H1 (cell line): ENCODE measurements around the gene NPTN. TPM values are rescaled to one million over a fixed set of nuclear protein-coding genes. Genes with fewer than 3 reads are reported as not detected.
A peak's percentile ranks its signal among the peaks of the same experiment; 100 is the strongest.

Experiments used
- ASH2L ChIP-seq: fragments of 200-600, 300-600 bp; sonication (generic); IDR thresholded peaks from one replicate; pipeline ENCODE4 v1.7.1; 2017; ENCODE audit warnings: low read length
- EGR1 ChIP-seq: IDR thresholded peaks from 2 replicates; pipeline ENCODE4 v1.6.1; 2011; ENCODE audit warnings: low read depth, low read length, borderline replicate concordance
- GABPA ChIP-seq: IDR thresholded peaks from 2 replicates; pipeline ENCODE4 v1.6.1; 2011; ENCODE audit warnings: mild to moderate bottlenecking, low read length, moderate library complexity, borderline replicate concordance; ENCODE audit not compliant: insufficient read depth
- RBBP5 ChIP-seq: IDR thresholded peaks from 2 replicates; pipeline ENCODE4 v1.7.1; 2012; ENCODE audit warnings: low read depth, mild to moderate bottlenecking, inconsistent platforms, low read length, moderate library complexity, borderline replicate concordance
- RFX5 ChIP-seq: IDR thresholded peaks from 2 replicates; pipeline ENCODE4 v1.6.1; 2011; ENCODE audit warnings: low read depth, low read length, improper control_type of control experiment, borderline replicate concordance
- SP1 ChIP-seq: IDR thresholded peaks from 2 replicates; pipeline ENCODE4 v1.6.1; 2011; ENCODE audit warnings: low read depth, low read length
- polyA plus RNA-seq, 7 experiments: library from polyadenylated mRNA; depleted of rRNA in 3 of 7; stranded (reverse) in 5 of 7; unstranded in 2 of 7; fragments of >200 nt in 5 of 7; fragments of 200-250 nt in 2 of 7; gene quantifications; 1 replicate in 5 of 7; 2 replicates in 1 of 7; 4 replicates in 1 of 7; pipeline versions ENCODE4 v1.2.1 to v1.2.3, GENCODE V29; 2011 to 2013; ENCODE audit warnings: missing spikeins in 2 of 7, mixed read lengths in 2 of 7
- total RNA-seq: library from RNA; stranded (reverse); fragmentation: NEBNext Ultra II Directional; extraction: Animal tissue kit (Norgen Biotek cat#: 25700); gene quantifications from 2 replicates; pipeline ENCODE4 v1.2.1, GENCODE V29; 2021
- TF ChIP-seq, protein P1 (sequence below): fragments of 300-600 bp; sonication (generic); IDR thresholded peaks from 2 replicates; pipeline ENCODE4 v1.7.1; 2012; ENCODE audit warnings: low read length, moderate library complexity, mild to moderate bottlenecking, inconsistent platforms; ENCODE audit not compliant: insufficient replicate concordance
- TF ChIP-seq, protein P2 (sequence below): IDR thresholded peaks from 2 replicates; pipeline ENCODE4 v1.6.1; 2012; ENCODE audit warnings: inconsistent platforms

NPTN gene
- total and polyA plus RNA-seq, 2 of the 8 experiments (the other 6 are each of a cell fraction or from before 2014, with no cell fraction given) = 67.0 to 113 TPM

DNA sequence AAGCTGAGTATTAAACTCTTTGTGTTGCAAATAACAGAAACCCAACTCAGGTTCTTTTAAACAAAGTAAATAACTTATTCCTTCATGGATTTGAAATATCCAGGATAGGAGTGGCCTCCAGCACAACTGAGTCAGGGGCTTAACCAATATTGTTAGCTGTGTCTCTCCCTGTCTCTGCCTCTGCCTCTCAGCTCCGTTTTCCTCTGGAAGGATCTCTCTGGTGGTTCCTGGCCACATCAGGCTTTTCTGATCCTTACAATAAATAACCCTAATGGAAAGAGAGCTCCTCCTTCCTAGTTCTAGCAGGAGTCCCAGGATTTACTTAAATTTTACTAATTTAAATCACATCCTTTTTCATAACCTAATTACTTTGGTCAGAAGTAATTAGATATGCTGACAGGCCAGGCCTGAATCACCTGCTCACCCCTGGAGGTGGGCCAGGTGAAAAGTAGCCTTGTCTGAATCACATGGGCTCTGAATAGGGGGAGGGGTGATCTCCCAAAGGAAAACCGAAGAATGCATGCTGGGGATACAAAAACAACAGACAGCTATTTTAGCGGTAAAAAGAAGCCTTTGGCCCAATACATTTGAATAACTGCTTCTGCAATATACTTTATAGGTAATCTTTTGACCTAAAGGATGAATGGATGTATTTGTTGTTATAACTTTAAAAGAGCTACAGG lies 114.9 kb downstream of the NPTN start (continued):
- TF ChIP-seq, protein P1, sequence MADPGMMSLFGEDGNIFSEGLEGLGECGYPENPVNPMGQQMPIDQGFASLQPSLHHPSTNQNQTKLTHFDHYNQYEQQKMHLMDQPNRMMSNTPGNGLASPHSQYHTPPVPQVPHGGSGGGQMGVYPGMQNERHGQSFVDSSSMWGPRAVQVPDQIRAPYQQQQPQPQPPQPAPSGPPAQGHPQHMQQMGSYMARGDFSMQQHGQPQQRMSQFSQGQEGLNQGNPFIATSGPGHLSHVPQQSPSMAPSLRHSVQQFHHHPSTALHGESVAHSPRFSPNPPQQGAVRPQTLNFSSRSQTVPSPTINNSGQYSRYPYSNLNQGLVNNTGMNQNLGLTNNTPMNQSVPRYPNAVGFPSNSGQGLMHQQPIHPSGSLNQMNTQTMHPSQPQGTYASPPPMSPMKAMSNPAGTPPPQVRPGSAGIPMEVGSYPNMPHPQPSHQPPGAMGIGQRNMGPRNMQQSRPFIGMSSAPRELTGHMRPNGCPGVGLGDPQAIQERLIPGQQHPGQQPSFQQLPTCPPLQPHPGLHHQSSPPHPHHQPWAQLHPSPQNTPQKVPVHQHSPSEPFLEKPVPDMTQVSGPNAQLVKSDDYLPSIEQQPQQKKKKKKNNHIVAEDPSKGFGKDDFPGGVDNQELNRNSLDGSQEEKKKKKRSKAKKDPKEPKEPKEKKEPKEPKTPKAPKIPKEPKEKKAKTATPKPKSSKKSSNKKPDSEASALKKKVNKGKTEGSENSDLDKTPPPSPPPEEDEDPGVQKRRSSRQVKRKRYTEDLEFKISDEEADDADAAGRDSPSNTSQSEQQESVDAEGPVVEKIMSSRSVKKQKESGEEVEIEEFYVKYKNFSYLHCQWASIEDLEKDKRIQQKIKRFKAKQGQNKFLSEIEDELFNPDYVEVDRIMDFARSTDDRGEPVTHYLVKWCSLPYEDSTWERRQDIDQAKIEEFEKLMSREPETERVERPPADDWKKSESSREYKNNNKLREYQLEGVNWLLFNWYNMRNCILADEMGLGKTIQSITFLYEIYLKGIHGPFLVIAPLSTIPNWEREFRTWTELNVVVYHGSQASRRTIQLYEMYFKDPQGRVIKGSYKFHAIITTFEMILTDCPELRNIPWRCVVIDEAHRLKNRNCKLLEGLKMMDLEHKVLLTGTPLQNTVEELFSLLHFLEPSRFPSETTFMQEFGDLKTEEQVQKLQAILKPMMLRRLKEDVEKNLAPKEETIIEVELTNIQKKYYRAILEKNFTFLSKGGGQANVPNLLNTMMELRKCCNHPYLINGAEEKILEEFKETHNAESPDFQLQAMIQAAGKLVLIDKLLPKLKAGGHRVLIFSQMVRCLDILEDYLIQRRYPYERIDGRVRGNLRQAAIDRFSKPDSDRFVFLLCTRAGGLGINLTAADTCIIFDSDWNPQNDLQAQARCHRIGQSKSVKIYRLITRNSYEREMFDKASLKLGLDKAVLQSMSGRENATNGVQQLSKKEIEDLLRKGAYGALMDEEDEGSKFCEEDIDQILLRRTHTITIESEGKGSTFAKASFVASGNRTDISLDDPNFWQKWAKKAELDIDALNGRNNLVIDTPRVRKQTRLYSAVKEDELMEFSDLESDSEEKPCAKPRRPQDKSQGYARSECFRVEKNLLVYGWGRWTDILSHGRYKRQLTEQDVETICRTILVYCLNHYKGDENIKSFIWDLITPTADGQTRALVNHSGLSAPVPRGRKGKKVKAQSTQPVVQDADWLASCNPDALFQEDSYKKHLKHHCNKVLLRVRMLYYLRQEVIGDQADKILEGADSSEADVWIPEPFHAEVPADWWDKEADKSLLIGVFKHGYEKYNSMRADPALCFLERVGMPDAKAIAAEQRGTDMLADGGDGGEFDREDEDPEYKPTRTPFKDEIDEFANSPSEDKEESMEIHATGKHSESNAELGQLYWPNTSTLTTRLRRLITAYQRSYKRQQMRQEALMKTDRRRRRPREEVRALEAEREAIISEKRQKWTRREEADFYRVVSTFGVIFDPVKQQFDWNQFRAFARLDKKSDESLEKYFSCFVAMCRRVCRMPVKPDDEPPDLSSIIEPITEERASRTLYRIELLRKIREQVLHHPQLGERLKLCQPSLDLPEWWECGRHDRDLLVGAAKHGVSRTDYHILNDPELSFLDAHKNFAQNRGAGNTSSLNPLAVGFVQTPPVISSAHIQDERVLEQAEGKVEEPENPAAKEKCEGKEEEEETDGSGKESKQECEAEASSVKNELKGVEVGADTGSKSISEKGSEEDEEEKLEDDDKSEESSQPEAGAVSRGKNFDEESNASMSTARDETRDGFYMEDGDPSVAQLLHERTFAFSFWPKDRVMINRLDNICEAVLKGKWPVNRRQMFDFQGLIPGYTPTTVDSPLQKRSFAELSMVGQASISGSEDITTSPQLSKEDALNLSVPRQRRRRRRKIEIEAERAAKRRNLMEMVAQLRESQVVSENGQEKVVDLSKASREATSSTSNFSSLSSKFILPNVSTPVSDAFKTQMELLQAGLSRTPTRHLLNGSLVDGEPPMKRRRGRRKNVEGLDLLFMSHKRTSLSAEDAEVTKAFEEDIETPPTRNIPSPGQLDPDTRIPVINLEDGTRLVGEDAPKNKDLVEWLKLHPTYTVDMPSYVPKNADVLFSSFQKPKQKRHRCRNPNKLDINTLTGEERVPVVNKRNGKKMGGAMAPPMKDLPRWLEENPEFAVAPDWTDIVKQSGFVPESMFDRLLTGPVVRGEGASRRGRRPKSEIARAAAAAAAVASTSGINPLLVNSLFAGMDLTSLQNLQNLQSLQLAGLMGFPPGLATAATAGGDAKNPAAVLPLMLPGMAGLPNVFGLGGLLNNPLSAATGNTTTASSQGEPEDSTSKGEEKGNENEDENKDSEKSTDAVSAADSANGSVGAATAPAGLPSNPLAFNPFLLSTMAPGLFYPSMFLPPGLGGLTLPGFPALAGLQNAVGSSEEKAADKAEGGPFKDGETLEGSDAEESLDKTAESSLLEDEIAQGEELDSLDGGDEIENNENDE = peak; percentile 13
- TF ChIP-seq SP1 (peak; percentile 66; the same call in 1 of the 2 replicates), RBBP5 (0 out of 2 replicates have a peak, but pooled peaks have one; percentile 42), ASH2L (peak; percentile 77), EGR1 (0 out of 2 replicates have a peak, but pooled peaks have one; percentile 6), RFX5 (no peak), GABPA (no peak)
- TF ChIP-seq, protein P2, sequence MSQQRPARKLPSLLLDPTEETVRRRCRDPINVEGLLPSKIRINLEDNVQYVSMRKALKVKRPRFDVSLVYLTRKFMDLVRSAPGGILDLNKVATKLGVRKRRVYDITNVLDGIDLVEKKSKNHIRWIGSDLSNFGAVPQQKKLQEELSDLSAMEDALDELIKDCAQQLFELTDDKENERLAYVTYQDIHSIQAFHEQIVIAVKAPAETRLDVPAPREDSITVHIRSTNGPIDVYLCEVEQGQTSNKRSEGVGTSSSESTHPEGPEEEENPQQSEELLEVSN = peak; percentile 92
